Upper lobe of left lung (tissue), 6 donors: Measurements from ENCODE around the gene PTGER1. TPM values are rescaled to one million over a fixed set of nuclear protein-coding genes. Genes with fewer than 3 reads are reported as not detected.
A peak's percentile ranks its signal among the peaks of the same experiment; 100 is the strongest.
"Not testable (repeated sequence)": the region's sequence is repeated elsewhere in the genome, so short reads cannot be mapped to it uniquely, and the experiment has no call there.

Experiments
- ATAC-seq, 2 donors: fragments of 200-7000 bp; cut with Tn5 transposase; one replicate each; pipeline ENCODE4 v1.9.1; 2022; ENCODE audit warnings: mild to moderate bottlenecking in 2 of 2, moderate library complexity in 2 of 2; ENCODE audit not compliant: low FRiP score in 2 of 2
- DNase-seq, 2 donors: peaks; one replicate each; pipeline ENCODE4 v3.0.0-alpha.2; 2019 to 2020
- H3K27ac ChIP-seq, 4 donors: fragments of 200-600 bp; sonication (generic); one replicate each; pipeline ENCODE4 v1.5.1; 2016 to 2019
- H3K27me3 ChIP-seq, 4 donors: fragments of 200-600 bp; sonication (generic); one replicate each; pipeline ENCODE4 v1.5.1; 2017 to 2019
- H3K36me3 ChIP-seq, 4 donors: fragments of 200-600 bp; sonication (generic); one replicate each; pipeline ENCODE4 v1.5.1; 2016 to 2019
- H3K4me1 ChIP-seq, 4 donors: fragments of 200-600 bp; sonication (generic); one replicate each; pipeline ENCODE4 v1.5.1; 2018 to 2019
- H3K4me3 ChIP-seq, 4 donors: fragments of 200-600 bp; sonication (generic); one replicate each; pipeline ENCODE4 v1.5.1; 2017 to 2019; ENCODE audit warnings: mild to moderate bottlenecking in 2 of 4, moderate library complexity in 1 of 4
- H3K9me3 ChIP-seq, 4 donors: fragments of 200-600 bp; sonication (generic); one replicate each; pipeline ENCODE4 v1.5.1; 2018 to 2019
- EP300 ChIP-seq, 4 donors: sonication (generic); formaldehyde crosslinking; IDR thresholded peaks; one replicate each; pipeline ENCODE4 v1.5.1; 2017; ENCODE audit warnings: antibody characterized with exemption in 4 of 4, control low read depth in 2 of 4
- POLR2A ChIP-seq, 4 donors: fragments of 450-650 bp; IDR thresholded peaks; one replicate each; pipeline ENCODE4 v1.5.1; 2016 to 2017; ENCODE audit warnings: antibody characterized with exemption in 4 of 4, mild to moderate bottlenecking in 2 of 4
- POLR2AphosphoS5 ChIP-seq, 2 donors: sonication (generic); formaldehyde crosslinking; IDR thresholded peaks; one replicate each; pipeline ENCODE4 v1.5.1; 2017; ENCODE audit warnings: antibody characterized with exemption in 2 of 2
- WGBS, 2 donors: methylation state at CpG; one replicate each; pipeline ENCODE4 v1.1.5; 2017 to 2018; 5-methylcytosine and 5-hydroxymethylcytosine counted together
- total RNA-seq, 6 donors: library from RNA; depleted of rRNA in 4 of 6; stranded (reverse); fragments of >200 nt in 4 of 6; gene quantifications; one replicate each; pipeline versions ENCODE4 v1.1.0 to v1.2.1, GENCODE V29; 2016 to 2021
- TF ChIP-seq, protein P1 (sequence below), 6 experiments: fragments of 450-650 bp in 4 of 6; fragments of 200-600 bp in 2 of 6; sonication (generic) in 2 of 6; IDR thresholded peaks; one replicate each; pipeline ENCODE4 v1.5.1; 2016 to 2019; ENCODE audit warnings: antibody characterized with exemption in 6 of 6
- donor health status: DM: no; HTN: no; CAD: no; lungs with moderate emphysema.
- donor health status: DM: no; HTN: yes; CAD: no; lungs with severe emphysema.

The PTGER1 gene
- total RNA-seq, 6 donors from 2014 or later = 0.59 to 3.9 (median 1.7) TPM; not detected in 3

DNA sequence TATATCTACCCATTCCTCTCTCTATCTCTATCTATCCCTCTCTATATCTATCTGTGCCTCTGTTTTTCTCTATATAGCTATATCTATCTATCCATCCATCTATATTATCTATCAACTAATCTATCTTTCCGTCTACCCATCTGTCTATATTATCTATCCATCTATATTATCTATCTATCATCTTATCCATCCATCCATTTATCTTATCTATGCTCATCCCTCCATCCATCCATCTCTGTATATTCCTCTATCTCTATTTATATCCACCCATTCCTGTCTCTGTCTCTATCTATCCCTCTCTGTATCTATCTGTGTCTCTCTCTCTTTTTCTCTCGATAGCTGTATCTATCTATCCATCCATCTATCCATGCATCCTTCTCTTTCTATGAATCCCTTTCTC is 14.2 kb downstream of the PTGER1 start:
- Histone ChIP-seq H3K9me3 (no peaks in the 10 kb centered on the region), H3K4me1 (no peaks in the 10 kb centered on the region), H3K36me3 (peaks cover 22 to 90% (median 67%) of the 10 kb centered on the region in 4 donors), H3K27me3 (no peaks in the 10 kb centered on the region), H3K27ac (no peak overlapping the region), H3K4me3 (no peak overlapping the region)
- DNase-seq (no peak), ATAC-seq (no peak)
- TF ChIP-seq POLR2AphosphoS5 (IDR thresholded peaks at IDR 0.05) (no peak), POLR2A (IDR thresholded peaks at IDR 0.05) (no peak), EP300 (IDR thresholded peaks at IDR 0.05) (no peak)
- TF ChIP-seq, protein P1, sequence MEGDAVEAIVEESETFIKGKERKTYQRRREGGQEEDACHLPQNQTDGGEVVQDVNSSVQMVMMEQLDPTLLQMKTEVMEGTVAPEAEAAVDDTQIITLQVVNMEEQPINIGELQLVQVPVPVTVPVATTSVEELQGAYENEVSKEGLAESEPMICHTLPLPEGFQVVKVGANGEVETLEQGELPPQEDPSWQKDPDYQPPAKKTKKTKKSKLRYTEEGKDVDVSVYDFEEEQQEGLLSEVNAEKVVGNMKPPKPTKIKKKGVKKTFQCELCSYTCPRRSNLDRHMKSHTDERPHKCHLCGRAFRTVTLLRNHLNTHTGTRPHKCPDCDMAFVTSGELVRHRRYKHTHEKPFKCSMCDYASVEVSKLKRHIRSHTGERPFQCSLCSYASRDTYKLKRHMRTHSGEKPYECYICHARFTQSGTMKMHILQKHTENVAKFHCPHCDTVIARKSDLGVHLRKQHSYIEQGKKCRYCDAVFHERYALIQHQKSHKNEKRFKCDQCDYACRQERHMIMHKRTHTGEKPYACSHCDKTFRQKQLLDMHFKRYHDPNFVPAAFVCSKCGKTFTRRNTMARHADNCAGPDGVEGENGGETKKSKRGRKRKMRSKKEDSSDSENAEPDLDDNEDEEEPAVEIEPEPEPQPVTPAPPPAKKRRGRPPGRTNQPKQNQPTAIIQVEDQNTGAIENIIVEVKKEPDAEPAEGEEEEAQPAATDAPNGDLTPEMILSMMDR (IDR thresholded peaks at IDR 0.05) = no peak
- WGBS, 2 donors = 91 to 97% methylated on average over 2 of the region's 2 CpGs

DNA sequence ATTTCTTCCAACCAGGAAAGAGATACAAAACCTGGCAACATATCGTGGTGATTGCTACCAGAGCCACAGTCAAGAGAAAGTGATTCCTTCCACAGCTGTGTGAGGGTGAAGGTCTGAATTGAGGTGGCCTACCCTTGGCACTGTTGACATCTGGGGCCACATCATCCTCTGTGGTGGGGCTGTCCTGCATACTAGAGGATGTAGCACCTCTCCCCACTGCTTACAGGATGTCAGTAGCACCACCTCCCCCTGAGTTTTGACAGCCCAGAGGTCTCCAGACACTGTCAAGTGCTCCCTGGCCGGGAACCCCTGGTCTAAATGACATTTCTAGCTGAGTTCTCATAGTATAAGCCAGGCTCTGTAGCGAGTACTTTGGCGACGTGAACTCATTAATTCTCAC is 15.5 kb downstream of the PTGER1 start:
- WGBS, 2 donors = 62 to 78% methylated on average over 5 of the region's 5 CpGs

DNA sequence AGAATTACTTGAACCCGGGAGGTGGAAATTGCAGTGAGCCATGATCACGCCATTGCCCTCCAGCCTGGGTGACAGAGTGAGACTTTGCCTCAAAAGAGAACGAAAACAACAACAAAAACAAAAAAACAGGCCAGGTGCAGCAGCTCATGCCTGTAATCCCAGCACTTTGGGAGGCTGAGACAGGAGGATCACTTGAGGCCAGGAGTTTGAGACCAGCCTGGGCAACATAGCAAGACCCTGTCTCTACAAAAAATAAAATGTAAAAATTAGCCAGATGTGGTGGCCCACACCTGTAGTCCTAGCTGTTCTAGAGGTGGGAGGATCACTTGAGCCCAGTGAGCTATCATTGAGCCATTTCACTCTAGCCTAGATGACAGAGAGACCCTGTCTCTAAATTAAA is 22.9 kb downstream of the PTGER1 start:
- WGBS, 2 donors = 94 to 97% methylated on average over 3 of the region's 3 CpGs
- H3K27me3 ChIP-seq, H3K27ac ChIP-seq, DNase-seq, H3K4me1 ChIP-seq, H3K9me3 ChIP-seq, ATAC-seq, H3K4me3 ChIP-seq: not testable (repeated sequence)
- peaks cover 36 to 91% (median 80%) of the 10 kb centered on the region in 4 donors for H3K36me3 ChIP-seq

More for the DNA sequence above, 15.5 kb downstream of the PTGER1 start:
- no peaks in the 10 kb centered on the region for H3K9me3 ChIP-seq
- ATAC-seq (no peak), DNase-seq (no peak)
- H3K4me3 ChIP-seq = no peak overlapping the region
- no peaks in the 10 kb centered on the region for H3K27me3 ChIP-seq
- TF ChIP-seq POLR2A (IDR thresholded peaks at IDR 0.05) (no peak), EP300 (IDR thresholded peaks at IDR 0.05) (no peak), POLR2AphosphoS5 (IDR thresholded peaks at IDR 0.05) (no peak)
- TF ChIP-seq, protein P1 (IDR thresholded peaks at IDR 0.05) = no peak
- H3K36me3 ChIP-seq = peaks cover 22 to 89% (median 66%) of the 10 kb centered on the region in 4 donors
- no peak overlapping the region for H3K27ac ChIP-seq
- H3K4me1 ChIP-seq = no peaks in the 10 kb centered on the region

DNA sequence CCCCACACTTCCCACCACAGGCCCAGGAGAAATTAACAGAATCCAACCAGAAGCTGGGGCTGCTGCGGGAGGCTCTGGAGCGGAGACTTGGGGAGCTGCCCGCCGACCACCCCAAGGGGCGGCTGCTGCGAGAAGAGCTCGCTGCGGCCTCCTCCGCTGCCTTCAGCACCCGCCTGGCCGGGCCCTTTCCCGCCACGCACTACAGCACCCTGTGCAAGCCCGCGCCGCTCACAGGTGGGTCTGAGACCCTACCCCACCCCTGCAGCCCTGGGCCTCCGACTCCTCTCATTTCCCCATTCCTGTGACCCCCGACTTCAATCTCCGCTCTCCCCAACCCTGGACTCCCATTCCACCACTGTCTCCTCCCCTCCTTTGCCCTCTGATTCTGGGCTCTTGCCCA is 24.3 kb downstream of the PTGER1 start:
- 97 to 98% methylated on average over 17 to 19 of the region's 19 CpGs for WGBS, 2 donors
- peaks cover 49 to 97% (median 88%) of the 10 kb centered on the region in 4 donors for H3K36me3 ChIP-seq
- H3K27ac ChIP-seq = no peak overlapping the region

GRCh38 chr19:14450168-14450874 is 24.8 kb downstream of the PTGER1 start:
- 85 to 90% methylated on average over 25 to 30 of the region's 30 CpGs for WGBS, 2 donors
- DNase-seq = peak in 1 of 2 donors; percentile 72
- peak; percentile 55 to 60 for ATAC-seq

More for the DNA sequence above, 24.3 kb downstream of the PTGER1 start:
- ATAC-seq = no peak
- DNase-seq = no peak
- no peak for TF ChIP-seq POLR2AphosphoS5 (IDR thresholded peaks at IDR 0.05)
- no peak for TF ChIP-seq EP300 (IDR thresholded peaks at IDR 0.05)
- Histone ChIP-seq H3K4me1 (peaks cover 0 to 3% (median 0%) of the 10 kb centered on the region in 4 donors), H3K27me3 (no peaks in the 10 kb centered on the region), H3K4me3 (no peak overlapping the region), H3K9me3 (no peaks in the 10 kb centered on the region)

More at GRCh38 chr19:14450168-14450874, 24.8 kb downstream of the PTGER1 start:
- H3K36me3 ChIP-seq = peaks cover 49 to 100% (median 89%) of the 10 kb centered on the region in 4 donors
- H3K27ac ChIP-seq = no peak overlapping the region
- peaks cover 0 to 3% (median 0%) of the 10 kb centered on the region in 4 donors for H3K4me1 ChIP-seq
- TF ChIP-seq, protein P1 (IDR thresholded peaks at IDR 0.05) = no peak
- TF ChIP-seq POLR2A (IDR thresholded peaks at IDR 0.05) (no peak), POLR2AphosphoS5 (IDR thresholded peaks at IDR 0.05) (no peak), EP300 (IDR thresholded peaks at IDR 0.05) (no peak)
- no peaks in the 10 kb centered on the region for H3K27me3 ChIP-seq
- H3K9me3 ChIP-seq = no peaks in the 10 kb centered on the region
- H3K4me3 ChIP-seq = no peak overlapping the region
